Measurements from ENCODE around the gene PAK1IP1. TPM values are rescaled to one million over a fixed set of nuclear protein-coding genes. Genes with fewer than 3 reads are reported as not detected.
A peak's percentile ranks its signal among the peaks of the same experiment; 100 is the strongest.
"Not testable (repeated sequence)": the region's sequence is repeated elsewhere in the genome, so short reads cannot be mapped to it uniquely, and the experiment has no call there.

Gene PAK1IP1
- total RNA-seq, 3 donors from 2014 or later (not counting 1 experiment from before 2014, with no cell fraction given) = 3.6 to 5.2 (median 4.6) TPM

DNA sequence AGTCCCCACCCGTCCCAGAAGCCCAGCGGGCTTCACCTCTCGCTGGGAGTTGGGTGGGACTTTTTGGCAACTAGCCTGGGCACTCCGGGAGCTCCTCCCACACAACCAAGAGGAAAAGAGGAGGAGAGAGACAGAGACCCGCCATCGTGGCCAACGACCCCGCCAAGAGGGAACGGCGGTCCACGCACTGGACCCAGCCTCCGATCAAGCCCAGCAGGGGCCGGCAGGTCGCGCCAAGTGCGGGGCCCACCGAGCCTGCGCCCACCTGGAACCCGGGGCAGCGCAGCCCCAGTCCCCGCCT lies 25.1 kb downstream of the PAK1IP1 start:
- intact Hi-C loops (cut with micrococcal nuclease) = loop anchor here (2.0 kb wide), 2 partner anchors 13 to 25 kb away; partner anchors contain the start of genes C6orf52 and PAK1IP1

DNA sequence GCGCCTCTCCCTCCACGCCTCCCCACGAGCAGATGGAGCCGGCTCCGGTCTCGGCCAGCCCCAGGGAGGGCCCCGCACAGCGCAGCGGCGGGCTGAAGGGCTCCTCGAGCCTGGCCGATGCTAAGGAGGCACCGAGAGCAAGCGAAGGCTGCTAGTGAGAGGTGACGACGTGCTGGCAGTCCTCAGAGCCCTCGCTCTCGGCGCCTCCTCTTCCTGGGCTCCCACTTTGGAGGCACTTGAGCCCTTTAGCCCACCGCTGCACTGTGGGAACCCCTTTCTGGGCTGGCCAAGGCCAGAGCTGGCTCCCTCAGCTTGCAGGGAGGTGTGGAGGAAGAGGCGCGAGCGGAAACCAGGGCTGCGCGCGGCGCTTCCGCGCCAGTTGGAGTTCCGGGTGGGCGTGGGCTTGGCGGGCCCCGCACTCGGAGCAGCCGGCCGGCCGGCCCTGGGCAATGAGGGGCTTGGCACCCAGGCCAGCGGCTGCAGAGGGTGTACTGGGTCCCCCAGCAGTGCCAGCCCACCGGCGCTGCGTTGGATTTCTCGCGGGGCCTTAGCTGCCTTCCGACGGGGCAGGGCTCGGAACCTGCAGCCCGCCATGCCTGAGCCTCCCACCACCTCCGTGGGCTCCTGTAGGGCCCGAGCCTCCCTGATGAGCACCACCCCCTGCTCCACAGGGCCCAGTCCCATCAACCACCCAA lies 25.6 kb downstream of the PAK1IP1 start:
- no peaks in the 10 kb centered on the region for H3K9me3 Mint-ChIP-seq
- H3K4me3 Mint-ChIP-seq = peak overlapping the region; percentile 79
- H3K4me1 Mint-ChIP-seq = peaks cover 31 to 49% of the 10 kb centered on the region in 2 donors
- Histone ChIP-seq H3K36me3 (ENCODE audit: control insufficient read depth, insufficient read depth, low read length) (no peaks in the 10 kb centered on the region), H3K9me3 (ENCODE audit: control insufficient read depth, insufficient read depth, low read length) (no peaks in the 10 kb centered on the region), H3K4me3 (ENCODE audit: low read length) (peak overlapping the region; percentile 49), H3K27ac (ENCODE audit: low read length) (peak overlapping the region; percentile 59), H3K4me1 (ENCODE audit: control insufficient read depth, insufficient read depth, low read length) (peaks cover 42% of the 10 kb centered on the region), H3K27me3 (ENCODE audit: control insufficient read depth, insufficient read depth, low read length) (peaks cover 10% of the 10 kb centered on the region)
- TF ChIP-seq, protein P1, sequence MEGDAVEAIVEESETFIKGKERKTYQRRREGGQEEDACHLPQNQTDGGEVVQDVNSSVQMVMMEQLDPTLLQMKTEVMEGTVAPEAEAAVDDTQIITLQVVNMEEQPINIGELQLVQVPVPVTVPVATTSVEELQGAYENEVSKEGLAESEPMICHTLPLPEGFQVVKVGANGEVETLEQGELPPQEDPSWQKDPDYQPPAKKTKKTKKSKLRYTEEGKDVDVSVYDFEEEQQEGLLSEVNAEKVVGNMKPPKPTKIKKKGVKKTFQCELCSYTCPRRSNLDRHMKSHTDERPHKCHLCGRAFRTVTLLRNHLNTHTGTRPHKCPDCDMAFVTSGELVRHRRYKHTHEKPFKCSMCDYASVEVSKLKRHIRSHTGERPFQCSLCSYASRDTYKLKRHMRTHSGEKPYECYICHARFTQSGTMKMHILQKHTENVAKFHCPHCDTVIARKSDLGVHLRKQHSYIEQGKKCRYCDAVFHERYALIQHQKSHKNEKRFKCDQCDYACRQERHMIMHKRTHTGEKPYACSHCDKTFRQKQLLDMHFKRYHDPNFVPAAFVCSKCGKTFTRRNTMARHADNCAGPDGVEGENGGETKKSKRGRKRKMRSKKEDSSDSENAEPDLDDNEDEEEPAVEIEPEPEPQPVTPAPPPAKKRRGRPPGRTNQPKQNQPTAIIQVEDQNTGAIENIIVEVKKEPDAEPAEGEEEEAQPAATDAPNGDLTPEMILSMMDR (IDR thresholded peaks at IDR 0.05) = no peak
- WGBS (ENCODE audit: insufficient coverage) = 43% methylated on average over 49 of the region's 49 CpGs
- H3K27ac Mint-ChIP-seq = peak overlapping the region in 1 of 2 donors; percentile 89
- intact Hi-C loops (cut with micrococcal nuclease) = loop anchor here (2.0 kb wide), 1 partner anchor 26 kb away; the partner anchor contains the start of genes C6orf52 and PAK1IP1
- no peaks in the 10 kb centered on the region for H3K36me3 Mint-ChIP-seq
- peak; percentile 62 to 71 (median 64) for ATAC-seq
- H3K27me3 Mint-ChIP-seq (ENCODE audit: low read depth in 2 of 2) = peaks cover 18 to 19% of the 10 kb centered on the region in 2 donors
- DNase-seq = peak; percentile 56 to 74

More for the DNA sequence above, 25.1 kb downstream of the PAK1IP1 start:
- Mint-ChIP-seq H3K4me1 (peaks cover 29 to 45% of the 10 kb centered on the region in 2 donors), H3K36me3 (no peaks in the 10 kb centered on the region), H3K4me3 (peak overlapping the region; percentile 79), H3K27me3 (ENCODE audit: low read depth in 2 of 2) (peaks cover 14 to 15% of the 10 kb centered on the region in 2 donors), H3K27ac (peak overlapping the region in 1 of 2 donors; percentile 89), H3K9me3 (no peaks in the 10 kb centered on the region)
- TF ChIP-seq, protein P1 (IDR thresholded peaks at IDR 0.05) = no peak
- ATAC-seq (no peak), DNase-seq (no peak)
- Histone ChIP-seq H3K4me1 (ENCODE audit: control insufficient read depth, insufficient read depth, low read length) (peaks cover 42% of the 10 kb centered on the region), H3K36me3 (ENCODE audit: control insufficient read depth, insufficient read depth, low read length) (no peaks in the 10 kb centered on the region), H3K9me3 (ENCODE audit: control insufficient read depth, insufficient read depth, low read length) (no peaks in the 10 kb centered on the region), H3K27ac (ENCODE audit: low read length) (peak overlapping the region; percentile 56), H3K4me3 (ENCODE audit: low read length) (peak overlapping the region; percentile 49), H3K27me3 (ENCODE audit: control insufficient read depth, insufficient read depth, low read length) (peaks cover 7% of the 10 kb centered on the region)
- WGBS (ENCODE audit: insufficient coverage) = 71% methylated on average over 20 of the region's 21 CpGs

DNA sequence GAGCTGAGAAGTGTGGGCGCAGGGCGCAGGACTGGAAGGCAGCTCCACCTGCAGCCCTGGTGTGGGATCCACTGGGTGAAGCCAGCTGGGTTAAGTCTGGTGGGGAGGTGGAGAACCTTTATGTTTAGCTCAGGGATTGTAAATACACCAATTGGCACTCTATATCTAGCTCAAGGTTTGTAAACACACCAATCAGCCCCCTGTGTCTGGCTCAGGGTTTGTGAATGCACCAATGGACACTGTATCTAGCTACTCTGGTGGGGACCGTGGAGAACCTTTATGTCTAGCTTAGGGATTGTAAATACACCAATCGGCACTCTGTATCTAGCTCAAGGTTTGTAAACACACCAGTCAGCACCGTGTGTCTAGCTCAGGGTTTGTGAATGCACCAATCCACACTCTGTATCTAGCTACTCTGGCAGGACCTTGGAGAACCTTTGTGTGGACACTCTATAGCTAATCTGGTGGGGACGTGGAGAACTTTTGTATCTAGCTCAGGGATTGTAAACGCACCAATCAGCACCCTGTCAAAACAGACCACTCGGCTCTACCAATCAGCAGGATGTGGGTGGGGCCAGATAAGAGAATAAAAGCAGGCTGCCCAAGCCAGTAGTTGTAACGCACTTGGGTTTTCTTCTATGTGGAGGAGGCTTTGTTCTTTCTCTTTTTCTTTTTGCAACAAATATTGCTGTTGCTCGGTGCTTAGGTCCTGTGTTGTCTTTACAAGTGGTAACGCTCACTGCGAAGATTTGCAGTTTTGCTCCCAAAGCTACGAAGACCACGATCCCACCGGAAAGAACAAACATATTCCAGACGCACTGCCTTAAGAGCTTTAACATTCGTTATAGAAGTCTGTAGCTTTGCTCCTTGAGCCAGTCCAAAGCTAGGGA lies 26.4 kb downstream of the PAK1IP1 start:
- H3K4me1 Mint-ChIP-seq = peaks cover 39 to 55% of the 10 kb centered on the region in 2 donors

More for the DNA sequence above, 26.4 kb downstream of the PAK1IP1 start:
- H3K36me3 Mint-ChIP-seq; ATAC-seq; H3K36me3 ChIP-seq (ENCODE audit: control insufficient read depth, insufficient read depth, low read length); H3K9me3 Mint-ChIP-seq; H3K9me3 ChIP-seq (ENCODE audit: control insufficient read depth, insufficient read depth, low read length): not testable (repeated sequence)
- WGBS (ENCODE audit: insufficient coverage) = 91% methylated on average over 14 of the region's 17 CpGs
- intact Hi-C loops (cut with micrococcal nuclease) = loop anchor here (2.0 kb wide), 1 partner anchor 26 kb away; the partner anchor contains the start of genes C6orf52 and PAK1IP1
- peak overlapping the region; percentile 61 for H3K4me3 Mint-ChIP-seq
- peak overlapping the region; percentile 49 for H3K4me3 ChIP-seq (ENCODE audit: low read length)
- peaks cover 24 to 25% of the 10 kb centered on the region in 2 donors for H3K27me3 Mint-ChIP-seq (ENCODE audit: low read depth in 2 of 2)
- H3K27ac Mint-ChIP-seq = peak overlapping the region in 1 of 2 donors; percentile 89
- DNase-seq = peak in 1 of 2 donors; percentile 54
- peaks cover 44% of the 10 kb centered on the region for H3K4me1 ChIP-seq (ENCODE audit: control insufficient read depth, insufficient read depth, low read length)
- peak overlapping the region; percentile 59 for H3K27ac ChIP-seq (ENCODE audit: low read length)
- H3K27me3 ChIP-seq (ENCODE audit: control insufficient read depth, insufficient read depth, low read length) = peaks cover 10% of the 10 kb centered on the region

Measured in natural killer cell (primary cell).